Calu3 (cell line): ENCODE data around the gene MAOB. TPM values are rescaled to one million over a fixed set of nuclear protein-coding genes. Genes with fewer than 3 reads are reported as not detected.

Experiments
- BruUV-seq: library from RNA; stranded (reverse); fragments of 400-500 nt; replicated peaks from 2 replicates; lab custom pipeline; 2021; lab: Mats Ljungman, UMichigan
- CTCF ChIA-PET: fragments of 300-600 bp; sonication (Branson Sonifier 250); formaldehyde crosslinking; loops from one replicate; lab custom pipeline; 2022; ENCODE audit warnings: antibody characterized with exemption; lab: Charles Lee
- DNase-seq: peaks from one replicate; pipeline ENCODE4 v3.0.0; 2022
- H3K27ac Mint-ChIP-seq: one replicate; pipeline ENCODE4 v1.8.0; 2022; ENCODE audit warnings: mixed read lengths; ENCODE audit not compliant: unreplicated experiment
- H3K27me3 Mint-ChIP-seq: one replicate; pipeline ENCODE4 v1.8.0; 2022; ENCODE audit warnings: mixed read lengths; ENCODE audit not compliant: unreplicated experiment
- H3K36me3 Mint-ChIP-seq: one replicate; pipeline ENCODE4 v1.8.0; 2022; ENCODE audit warnings: mild to moderate bottlenecking, moderate library complexity, mixed read lengths; ENCODE audit not compliant: insufficient read depth, unreplicated experiment
- H3K4me1 Mint-ChIP-seq: one replicate; pipeline ENCODE4 v1.8.0; 2022; ENCODE audit warnings: mild to moderate bottlenecking, low read depth, mixed read lengths; ENCODE audit not compliant: unreplicated experiment
- H3K4me3 Mint-ChIP-seq: one replicate; pipeline ENCODE4 v1.8.0; 2022; ENCODE audit warnings: mild to moderate bottlenecking, low read depth, moderate library complexity, mixed read lengths; ENCODE audit not compliant: unreplicated experiment
- H3K9me3 Mint-ChIP-seq: one replicate; pipeline ENCODE4 v1.8.0; 2022; ENCODE audit warnings: low read depth, mixed read lengths; ENCODE audit not compliant: unreplicated experiment
- intact Hi-C: fragments of 100-400 bp; cut with micrococcal nuclease; formaldehyde crosslinking; loops from one replicate; pipeline ENCODE4 v1.10.0; 2022; ENCODE audit not compliant: unreplicated experiment
- total RNA-seq: library from RNA; stranded (reverse); gene quantifications from 2 replicates; pipeline ENCODE4 v1.2.3, GENCODE V29; 2022
- TF ChIP-seq, protein P1 (sequence below): fragments of 200-600 bp; IDR thresholded peaks from one replicate; pipeline ENCODE4 v1.8.0; 2022; ENCODE audit warnings: antibody characterized with exemption; ENCODE audit not compliant: unreplicated experiment

Gene MAOB
- total RNA-seq, 1 experiment from 2014 or later: 56.8 TPM

DNA sequence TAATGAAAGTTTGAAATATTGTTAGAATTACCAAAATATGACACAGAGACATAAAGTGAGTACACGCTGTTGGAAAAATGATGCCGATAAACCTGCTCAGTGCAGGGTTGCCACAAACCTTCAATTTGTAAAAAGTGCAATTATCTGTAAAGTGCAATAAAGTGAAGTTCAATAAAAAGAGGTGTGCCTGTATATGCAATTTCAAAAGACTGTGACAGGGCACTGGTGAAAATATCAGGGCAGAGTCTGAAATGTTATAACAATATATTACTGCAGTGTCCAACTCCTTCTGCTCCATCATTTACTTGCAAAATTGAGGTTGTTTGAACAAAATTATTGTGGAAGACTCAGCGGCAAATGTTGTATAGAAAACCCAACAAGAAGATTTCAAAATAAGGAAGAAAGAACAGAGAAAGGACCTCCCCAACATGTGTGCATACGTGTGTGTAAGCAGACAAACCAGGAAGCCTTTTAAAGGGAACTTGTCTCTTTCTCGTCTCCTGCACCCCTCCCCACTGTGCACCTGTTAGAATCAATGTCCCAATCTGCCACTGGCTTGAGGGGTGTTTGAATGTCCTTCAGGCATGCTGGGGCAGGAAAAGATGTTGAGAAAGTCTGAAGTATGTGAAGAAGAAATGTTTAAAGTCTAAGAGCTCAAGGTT is 96.2 kb downstream of the MAOB start:
- no TSS peak for BruUV-seq
- Mint-ChIP-seq H3K27me3 (no peaks in the 10 kb centered on the region), H3K4me3 (no peak overlapping the region), H3K36me3 (no peaks in the 10 kb centered on the region), H3K27ac (no peak overlapping the region), H3K4me1 (no peaks in the 10 kb centered on the region), H3K9me3 (no peaks in the 10 kb centered on the region)
- TF ChIP-seq, protein P1, sequence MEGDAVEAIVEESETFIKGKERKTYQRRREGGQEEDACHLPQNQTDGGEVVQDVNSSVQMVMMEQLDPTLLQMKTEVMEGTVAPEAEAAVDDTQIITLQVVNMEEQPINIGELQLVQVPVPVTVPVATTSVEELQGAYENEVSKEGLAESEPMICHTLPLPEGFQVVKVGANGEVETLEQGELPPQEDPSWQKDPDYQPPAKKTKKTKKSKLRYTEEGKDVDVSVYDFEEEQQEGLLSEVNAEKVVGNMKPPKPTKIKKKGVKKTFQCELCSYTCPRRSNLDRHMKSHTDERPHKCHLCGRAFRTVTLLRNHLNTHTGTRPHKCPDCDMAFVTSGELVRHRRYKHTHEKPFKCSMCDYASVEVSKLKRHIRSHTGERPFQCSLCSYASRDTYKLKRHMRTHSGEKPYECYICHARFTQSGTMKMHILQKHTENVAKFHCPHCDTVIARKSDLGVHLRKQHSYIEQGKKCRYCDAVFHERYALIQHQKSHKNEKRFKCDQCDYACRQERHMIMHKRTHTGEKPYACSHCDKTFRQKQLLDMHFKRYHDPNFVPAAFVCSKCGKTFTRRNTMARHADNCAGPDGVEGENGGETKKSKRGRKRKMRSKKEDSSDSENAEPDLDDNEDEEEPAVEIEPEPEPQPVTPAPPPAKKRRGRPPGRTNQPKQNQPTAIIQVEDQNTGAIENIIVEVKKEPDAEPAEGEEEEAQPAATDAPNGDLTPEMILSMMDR: no peak
- no peak for DNase-seq
- intact Hi-C loops: no loop called here
- CTCF ChIA-PET: no interaction called here

- TF ChIP-seq, protein P1: no peak
- intact Hi-C loops: no loop called here
- DNase-seq: no peak
- BruUV-seq: no TSS peak
- CTCF ChIA-PET: no interaction called here
- H3K4me1 Mint-ChIP-seq: no peaks in the 10 kb centered on the region
- H3K27me3 Mint-ChIP-seq: no peaks in the 10 kb centered on the region
- H3K9me3 Mint-ChIP-seq: no peaks in the 10 kb centered on the region
- H3K36me3 Mint-ChIP-seq: no peaks in the 10 kb centered on the region
- no peak overlapping the region for H3K4me3 Mint-ChIP-seq
- H3K27ac Mint-ChIP-seq: no peak overlapping the region
Observed at GRCh38 chrX:43758044-43758443, 124.2 kb downstream of the MAOB start.

GRCh38 chrX:43756076-43756475 is 126.2 kb downstream of the MAOB start:
- no TSS peak for BruUV-seq
- Mint-ChIP-seq H3K4me3 (no peak overlapping the region), H3K36me3 (no peaks in the 10 kb centered on the region), H3K27me3 (no peaks in the 10 kb centered on the region), H3K27ac (no peak overlapping the region), H3K9me3 (no peaks in the 10 kb centered on the region), H3K4me1 (no peaks in the 10 kb centered on the region)
- TF ChIP-seq, protein P1: no peak
- CTCF ChIA-PET: interaction anchor here (0.6 kb wide), 1 partner anchor 252 kb away, joined by 4 read pairs; no protein-coding TSS in a partner anchor
- no peak for DNase-seq
- intact Hi-C loops: no loop called here

DNA sequence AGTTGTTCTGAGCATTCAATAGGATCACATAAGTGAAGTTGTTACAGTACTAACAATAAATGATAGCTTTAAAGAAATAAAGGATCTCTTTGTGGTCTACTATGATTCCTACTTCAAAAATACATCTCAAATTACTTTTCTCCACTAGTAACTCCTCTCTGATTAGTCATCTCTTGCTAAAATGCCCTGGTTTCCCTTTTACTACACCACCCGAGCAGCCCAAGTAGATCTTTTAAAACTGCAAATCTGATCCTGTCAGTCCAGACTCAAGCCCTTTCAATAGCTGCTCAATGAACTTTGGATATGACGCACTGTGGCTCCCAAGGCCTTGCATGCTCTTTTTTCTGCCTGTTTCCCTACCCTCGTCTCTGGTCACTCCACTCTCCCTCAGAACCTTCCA is 128.6 kb downstream of the MAOB start:
- no peak overlapping the region for H3K27ac Mint-ChIP-seq
- BruUV-seq: no TSS peak
- TF ChIP-seq, protein P1: no peak
- intact Hi-C loops: loop anchor here (5.0 kb wide), 2 partner anchors 96 to 184 kb away; partner anchors contain the start of gene MAOA
- H3K4me1 Mint-ChIP-seq: no peaks in the 10 kb centered on the region
- H3K9me3 Mint-ChIP-seq: no peaks in the 10 kb centered on the region
- no peak overlapping the region for H3K4me3 Mint-ChIP-seq
- DNase-seq: no peak
- H3K36me3 Mint-ChIP-seq: no peaks in the 10 kb centered on the region
- CTCF ChIA-PET: no interaction called here
- no peaks in the 10 kb centered on the region for H3K27me3 Mint-ChIP-seq
